Measurements from ENCODE around the gene RORB.

RORB gene

DNA sequence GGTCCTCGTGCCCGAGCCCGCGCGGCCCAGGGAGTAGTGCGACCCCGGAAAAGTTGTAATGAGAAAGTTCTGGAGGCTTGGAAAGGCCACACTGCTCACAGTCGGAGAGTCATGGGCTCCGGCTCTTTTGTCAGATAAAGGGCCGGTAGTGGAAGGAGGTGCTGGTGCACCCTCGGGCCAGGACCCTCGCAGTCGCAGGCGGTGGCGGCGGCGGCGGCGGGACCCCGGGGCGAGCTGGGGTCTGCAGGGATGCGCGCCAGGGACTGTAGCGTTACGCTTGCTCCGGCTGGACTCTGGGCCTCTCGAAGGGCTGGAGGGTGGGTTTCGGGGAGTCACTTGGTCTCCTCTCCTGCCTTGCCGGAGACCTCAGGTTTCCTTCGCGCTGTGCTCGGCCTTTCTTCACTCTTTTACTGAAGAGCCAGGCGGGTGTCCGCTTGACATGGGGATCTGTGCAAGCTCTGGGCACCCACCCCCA, 1.5 kb downstream of the RORB start:
- Histone ChIP-seq H3K27ac (ENCODE audit: low read length) (no peak overlapping the region), H3K79me2 (ENCODE audit: low read length) (no peaks in the 10 kb centered on the region), H3K9me2 (replicated peaks; ENCODE audit: insufficient read depth, low read length) (no peaks in the 10 kb centered on the region), H3K4me2 (ENCODE audit: low read depth, low read length) (peak overlapping the region; percentile 99), H3K27me3 (replicated peaks; ENCODE audit: insufficient read depth, low read length) (peaks cover 6% of the 10 kb centered on the region; the same call in 1 of the 2 replicates), H4K20me1 (ENCODE audit: insufficient read depth, low read length) (no peaks in the 10 kb centered on the region), H3K36me3 (replicated peaks; ENCODE audit: insufficient read depth, low read length) (no peaks in the 10 kb centered on the region), H2AFZ (ENCODE audit: low read length) (peak overlapping the region; percentile 93), H3K4me3 (ENCODE audit: low read length) (peak overlapping the region; percentile 84), H3F3A (ENCODE audit: insufficient read depth, low read length) (0 out of 2 replicates have a peak, but pooled peaks cover 4% of the 10 kb centered on the region), H3K4me1 (ENCODE audit: low read length) (0 out of 2 replicates have a peak, but pooled peaks cover 3% of the 10 kb centered on the region), H3K9ac (ENCODE audit: low read length) (peak overlapping the region; percentile 62; the same call in 1 of the 2 replicates), H3K9me3 (replicated peaks; ENCODE audit: insufficient read depth, low read length) (no peaks in the 10 kb centered on the region)
- DNase-seq: no peak
- no peak for TF ChIP-seq EZH2phosphoT487 (IDR thresholded peaks at IDR 0.05; ENCODE audit: low read length)
- TF ChIP-seq, protein P1, sequence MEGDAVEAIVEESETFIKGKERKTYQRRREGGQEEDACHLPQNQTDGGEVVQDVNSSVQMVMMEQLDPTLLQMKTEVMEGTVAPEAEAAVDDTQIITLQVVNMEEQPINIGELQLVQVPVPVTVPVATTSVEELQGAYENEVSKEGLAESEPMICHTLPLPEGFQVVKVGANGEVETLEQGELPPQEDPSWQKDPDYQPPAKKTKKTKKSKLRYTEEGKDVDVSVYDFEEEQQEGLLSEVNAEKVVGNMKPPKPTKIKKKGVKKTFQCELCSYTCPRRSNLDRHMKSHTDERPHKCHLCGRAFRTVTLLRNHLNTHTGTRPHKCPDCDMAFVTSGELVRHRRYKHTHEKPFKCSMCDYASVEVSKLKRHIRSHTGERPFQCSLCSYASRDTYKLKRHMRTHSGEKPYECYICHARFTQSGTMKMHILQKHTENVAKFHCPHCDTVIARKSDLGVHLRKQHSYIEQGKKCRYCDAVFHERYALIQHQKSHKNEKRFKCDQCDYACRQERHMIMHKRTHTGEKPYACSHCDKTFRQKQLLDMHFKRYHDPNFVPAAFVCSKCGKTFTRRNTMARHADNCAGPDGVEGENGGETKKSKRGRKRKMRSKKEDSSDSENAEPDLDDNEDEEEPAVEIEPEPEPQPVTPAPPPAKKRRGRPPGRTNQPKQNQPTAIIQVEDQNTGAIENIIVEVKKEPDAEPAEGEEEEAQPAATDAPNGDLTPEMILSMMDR (IDR thresholded peaks at IDR 0.05; ENCODE audit: low read length): no peak
- no peak for TF ChIP-seq EZH2 (optimal IDR thresholded peaks at IDR 0.05; ENCODE audit: low read depth, low read length)

DNA sequence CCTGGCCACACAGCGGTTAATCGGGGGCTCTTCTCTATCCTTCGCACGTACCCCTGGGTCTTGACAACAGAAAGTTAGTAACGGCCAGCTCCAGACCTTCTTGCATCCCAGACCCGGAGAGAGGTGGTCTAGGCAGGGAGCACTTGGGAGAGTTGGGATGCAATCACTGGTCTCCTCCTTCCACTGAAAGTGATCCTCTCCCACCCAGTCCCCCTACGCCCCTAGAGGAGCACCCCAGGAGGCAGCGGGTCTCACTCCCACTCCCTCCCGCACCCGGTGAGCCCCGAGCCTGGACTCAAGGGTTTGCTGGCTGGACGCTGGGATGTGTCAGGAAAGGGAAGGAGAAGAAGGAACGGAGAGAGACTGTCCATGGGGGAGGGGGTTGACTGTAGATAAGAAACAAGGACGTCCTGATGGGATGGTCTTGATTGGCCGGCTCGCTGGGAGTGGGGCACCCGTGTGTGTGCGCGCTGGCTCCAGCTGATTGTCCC, 2.0 kb downstream of the RORB start:
- DNase-seq: no peak
- Histone ChIP-seq H3K36me3 (replicated peaks; ENCODE audit: insufficient read depth, low read length) (no peaks in the 10 kb centered on the region), H3K9me2 (replicated peaks; ENCODE audit: insufficient read depth, low read length) (no peaks in the 10 kb centered on the region), H3K4me3 (ENCODE audit: low read length) (peak overlapping the region; percentile 84), H3K27me3 (replicated peaks; ENCODE audit: insufficient read depth, low read length) (peaks cover 6% of the 10 kb centered on the region; the same call in 1 of the 2 replicates), H4K20me1 (ENCODE audit: insufficient read depth, low read length) (no peaks in the 10 kb centered on the region), H3K9ac (ENCODE audit: low read length) (no peak overlapping the region), H3K4me2 (ENCODE audit: low read depth, low read length) (peak overlapping the region; percentile 99), H2AFZ (ENCODE audit: low read length) (peak overlapping the region; percentile 93), H3K4me1 (ENCODE audit: low read length) (0 out of 2 replicates have a peak, but pooled peaks cover 3% of the 10 kb centered on the region), H3K9me3 (replicated peaks; ENCODE audit: insufficient read depth, low read length) (no peaks in the 10 kb centered on the region), H3K79me2 (ENCODE audit: low read length) (no peaks in the 10 kb centered on the region), H3F3A (ENCODE audit: insufficient read depth, low read length) (0 out of 2 replicates have a peak, but pooled peaks cover 4% of the 10 kb centered on the region), H3K27ac (ENCODE audit: low read length) (no peak overlapping the region)
- no peak for TF ChIP-seq EZH2 (optimal IDR thresholded peaks at IDR 0.05; ENCODE audit: low read depth, low read length)
- no peak for TF ChIP-seq EZH2phosphoT487 (IDR thresholded peaks at IDR 0.05; ENCODE audit: low read length)
- TF ChIP-seq, protein P1 (IDR thresholded peaks at IDR 0.05; ENCODE audit: low read length): no peak

DNA sequence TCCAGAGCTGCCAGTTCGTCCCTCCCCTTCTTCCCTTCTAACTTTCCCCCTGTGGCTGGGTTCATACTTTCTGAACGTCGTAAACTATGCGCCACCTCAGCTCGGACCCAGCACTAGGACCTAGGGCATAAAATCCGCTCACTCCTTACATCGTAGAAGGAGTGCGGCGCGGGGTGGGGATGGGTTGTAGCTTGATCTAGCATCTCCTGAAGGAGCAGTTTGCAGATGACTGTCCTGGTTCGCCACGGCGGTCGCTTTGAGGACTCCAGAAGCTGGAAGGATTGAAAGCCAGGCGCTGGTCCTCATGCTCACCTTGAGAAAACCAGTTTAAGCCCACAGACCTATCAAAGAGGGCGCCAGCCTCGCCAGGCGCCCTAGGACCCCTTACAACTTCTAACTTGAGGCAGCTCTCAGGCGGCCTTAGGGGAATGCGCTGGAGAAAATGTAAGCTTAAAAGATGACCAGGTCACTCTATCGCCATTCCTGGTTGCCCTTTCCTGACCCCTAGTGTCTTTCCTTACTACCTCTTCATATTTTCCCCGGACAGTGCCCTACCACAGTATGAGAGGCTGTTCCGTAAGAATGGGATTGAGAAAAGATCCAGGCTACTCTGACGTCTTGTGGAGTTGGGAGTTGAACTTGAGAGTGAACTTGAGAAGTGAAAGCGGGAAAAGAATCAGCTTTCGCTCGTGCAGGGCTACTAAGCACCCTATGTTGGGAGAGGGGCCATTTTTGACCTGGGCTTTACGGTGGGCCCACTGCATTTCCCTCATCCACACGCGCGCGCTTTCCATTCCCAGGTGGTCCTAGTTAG, 2.8 kb downstream of the RORB start:
- H3K4me1 ChIP-seq (ENCODE audit: low read length): 0 out of 2 replicates have a peak, but pooled peaks cover 3% of the 10 kb centered on the region
- no peak overlapping the region for H3K27ac ChIP-seq (ENCODE audit: low read length)
- TF ChIP-seq, protein P1 (IDR thresholded peaks at IDR 0.05; ENCODE audit: low read length): no peak
- TF ChIP-seq EZH2phosphoT487 (IDR thresholded peaks at IDR 0.05; ENCODE audit: low read length): no peak
- no peak for TF ChIP-seq EZH2 (optimal IDR thresholded peaks at IDR 0.05; ENCODE audit: low read depth, low read length)
- H3K9ac ChIP-seq (ENCODE audit: low read length): no peak overlapping the region
- no peak overlapping the region for H3K4me3 ChIP-seq (ENCODE audit: low read length)
- DNase-seq: no peak
- peaks cover 6% of the 10 kb centered on the region; the same call in 1 of the 2 replicates for H3K27me3 ChIP-seq (replicated peaks; ENCODE audit: insufficient read depth, low read length)
- H3K9me2 ChIP-seq (replicated peaks; ENCODE audit: insufficient read depth, low read length): no peaks in the 10 kb centered on the region
- H4K20me1 ChIP-seq (ENCODE audit: insufficient read depth, low read length): no peaks in the 10 kb centered on the region
- H3K4me2 ChIP-seq (ENCODE audit: low read depth, low read length): no peak overlapping the region
- H3K36me3 ChIP-seq (replicated peaks; ENCODE audit: insufficient read depth, low read length): no peaks in the 10 kb centered on the region
- H3F3A ChIP-seq (ENCODE audit: insufficient read depth, low read length): 0 out of 2 replicates have a peak, but pooled peaks cover 4% of the 10 kb centered on the region
- no peaks in the 10 kb centered on the region for H3K79me2 ChIP-seq (ENCODE audit: low read length)
- H3K9me3 ChIP-seq (replicated peaks; ENCODE audit: insufficient read depth, low read length): no peaks in the 10 kb centered on the region
- H2AFZ ChIP-seq (ENCODE audit: low read length): no peak overlapping the region

All from MM.1S (cell line).